ENCODE measurements around the gene TOLLIP. TPM values are rescaled to one million over a fixed set of nuclear protein-coding genes. Genes with fewer than 3 reads are reported as not detected.
A peak's percentile ranks its signal among the peaks of the same experiment; 100 is the strongest.

Gene TOLLIP
- total RNA-seq, 6 experiments from 2014 or later = 41.4 to 53.6 (median 49.0) TPM

- H3K4me1 Mint-ChIP-seq (ENCODE audit: low read depth) = peaks cover 6% of the 10 kb centered on the region
- H3K27ac Mint-ChIP-seq = peak overlapping the region; percentile 29; the same call in 1 of the 2 replicates
- TF ChIP-seq, protein P1, sequence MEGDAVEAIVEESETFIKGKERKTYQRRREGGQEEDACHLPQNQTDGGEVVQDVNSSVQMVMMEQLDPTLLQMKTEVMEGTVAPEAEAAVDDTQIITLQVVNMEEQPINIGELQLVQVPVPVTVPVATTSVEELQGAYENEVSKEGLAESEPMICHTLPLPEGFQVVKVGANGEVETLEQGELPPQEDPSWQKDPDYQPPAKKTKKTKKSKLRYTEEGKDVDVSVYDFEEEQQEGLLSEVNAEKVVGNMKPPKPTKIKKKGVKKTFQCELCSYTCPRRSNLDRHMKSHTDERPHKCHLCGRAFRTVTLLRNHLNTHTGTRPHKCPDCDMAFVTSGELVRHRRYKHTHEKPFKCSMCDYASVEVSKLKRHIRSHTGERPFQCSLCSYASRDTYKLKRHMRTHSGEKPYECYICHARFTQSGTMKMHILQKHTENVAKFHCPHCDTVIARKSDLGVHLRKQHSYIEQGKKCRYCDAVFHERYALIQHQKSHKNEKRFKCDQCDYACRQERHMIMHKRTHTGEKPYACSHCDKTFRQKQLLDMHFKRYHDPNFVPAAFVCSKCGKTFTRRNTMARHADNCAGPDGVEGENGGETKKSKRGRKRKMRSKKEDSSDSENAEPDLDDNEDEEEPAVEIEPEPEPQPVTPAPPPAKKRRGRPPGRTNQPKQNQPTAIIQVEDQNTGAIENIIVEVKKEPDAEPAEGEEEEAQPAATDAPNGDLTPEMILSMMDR (IDR thresholded peaks at IDR 0.05) = no peak
- peak; percentile 22 for DNase-seq
- H3K36me3 Mint-ChIP-seq (ENCODE audit: low read depth) = peaks cover 5% of the 10 kb centered on the region; the same call in 1 of the 2 replicates
- peak overlapping the region; percentile 68 for H3K4me3 Mint-ChIP-seq
- H3K27me3 Mint-ChIP-seq (ENCODE audit: insufficient read depth) = peaks cover 16% of the 10 kb centered on the region
- H3K9me3 Mint-ChIP-seq = peaks cover 5% of the 10 kb centered on the region
Measured at GRCh38 chr11:1335811-1336761, 26.7 kb upstream of the TOLLIP start.

GRCh38 chr11:1335264-1335810 lies 25.9 kb upstream of the TOLLIP start:
- H3K27ac Mint-ChIP-seq = peak overlapping the region; percentile 29; the same call in 1 of the 2 replicates
- H3K9me3 Mint-ChIP-seq = peaks cover 5% of the 10 kb centered on the region
- H3K36me3 Mint-ChIP-seq (ENCODE audit: low read depth) = peaks cover 5% of the 10 kb centered on the region; the same call in 1 of the 2 replicates

GRCh38 chr11:1333860-1334259 lies 24.4 kb upstream of the TOLLIP start:
- peaks cover 5% of the 10 kb centered on the region for H3K9me3 Mint-ChIP-seq
- H3K27ac Mint-ChIP-seq = no peak overlapping the region
- TF ChIP-seq, protein P1 (IDR thresholded peaks at IDR 0.05) = no peak

More at GRCh38 chr11:1335264-1335810, 25.9 kb upstream of the TOLLIP start:
- TF ChIP-seq, protein P1 (IDR thresholded peaks at IDR 0.05) = no peak
- H3K4me1 Mint-ChIP-seq (ENCODE audit: low read depth) = peaks cover 6% of the 10 kb centered on the region
- peak overlapping the region; percentile 68 for H3K4me3 Mint-ChIP-seq
- no peak for DNase-seq
- H3K27me3 Mint-ChIP-seq (ENCODE audit: insufficient read depth) = peaks cover 16% of the 10 kb centered on the region

GRCh38 chr11:1333091-1333772 lies 23.8 kb upstream of the TOLLIP start:
- H3K27ac Mint-ChIP-seq = no peak overlapping the region
- TF ChIP-seq, protein P1 (IDR thresholded peaks at IDR 0.05) = no peak
- peaks cover 13% of the 10 kb centered on the region for H3K27me3 Mint-ChIP-seq (ENCODE audit: insufficient read depth)
- DNase-seq = no peak
- H3K36me3 Mint-ChIP-seq (ENCODE audit: low read depth) = peaks cover 5% of the 10 kb centered on the region; the same call in 1 of the 2 replicates
- no peak overlapping the region for H3K4me3 Mint-ChIP-seq
- peaks cover 6% of the 10 kb centered on the region for H3K4me1 Mint-ChIP-seq (ENCODE audit: low read depth)
- H3K9me3 Mint-ChIP-seq = peaks cover 6% of the 10 kb centered on the region

More at GRCh38 chr11:1333860-1334259, 24.4 kb upstream of the TOLLIP start:
- H3K36me3 Mint-ChIP-seq (ENCODE audit: low read depth) = peaks cover 5% of the 10 kb centered on the region; the same call in 1 of the 2 replicates
- H3K27me3 Mint-ChIP-seq (ENCODE audit: insufficient read depth) = peaks cover 16% of the 10 kb centered on the region
- DNase-seq = no peak
- H3K4me3 Mint-ChIP-seq = no peak overlapping the region
- H3K4me1 Mint-ChIP-seq (ENCODE audit: low read depth) = peaks cover 6% of the 10 kb centered on the region

DNA sequence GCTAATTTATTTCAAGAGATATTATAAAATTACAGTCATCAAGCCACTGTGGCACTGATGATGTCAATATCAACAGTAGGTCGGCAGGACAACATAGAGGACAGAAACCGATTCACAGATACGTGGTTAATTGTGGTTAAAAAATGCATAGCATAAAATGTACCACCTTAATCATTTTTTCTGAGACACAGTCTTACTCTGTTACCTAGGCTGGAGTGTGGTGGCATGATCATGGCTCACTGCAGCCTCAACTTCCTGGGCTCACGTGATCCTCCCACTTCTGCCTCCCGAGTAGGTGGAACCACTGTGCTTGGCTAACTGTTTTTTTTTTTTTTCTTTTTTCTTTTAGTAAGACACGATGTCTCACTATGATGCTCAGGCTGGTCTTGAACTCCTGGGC lies 21.0 kb upstream of the TOLLIP start:
- DNase-seq = no peak
- H3K4me1 Mint-ChIP-seq (ENCODE audit: low read depth) = peaks cover 14% of the 10 kb centered on the region
- TF ChIP-seq, protein P1 (IDR thresholded peaks at IDR 0.05) = no peak
- H3K36me3 Mint-ChIP-seq (ENCODE audit: low read depth) = peaks cover 6% of the 10 kb centered on the region; the same call in 1 of the 2 replicates
- no peak overlapping the region for H3K27ac Mint-ChIP-seq
- H3K9me3 Mint-ChIP-seq = peaks cover 12% of the 10 kb centered on the region
- H3K27me3 Mint-ChIP-seq (ENCODE audit: insufficient read depth) = peaks cover 11% of the 10 kb centered on the region
- H3K4me3 Mint-ChIP-seq = no peak overlapping the region
